HG02981 (cell line): ENCODE measurements around the gene ZNF335.
"Not testable (repeated sequence)": the region's sequence is repeated elsewhere in the genome, so short reads cannot be mapped to it uniquely, and the experiment has no call there.

Source experiments
- ATAC-seq: cut with Tn5 transposase; IDR thresholded peaks from one replicate; pipeline ENCODE4 v1.9.1; 2021; ENCODE audit warnings: mild to moderate bottlenecking, moderate library complexity; ENCODE audit not compliant: unreplicated experiment

The ZNF335 gene

DNA sequence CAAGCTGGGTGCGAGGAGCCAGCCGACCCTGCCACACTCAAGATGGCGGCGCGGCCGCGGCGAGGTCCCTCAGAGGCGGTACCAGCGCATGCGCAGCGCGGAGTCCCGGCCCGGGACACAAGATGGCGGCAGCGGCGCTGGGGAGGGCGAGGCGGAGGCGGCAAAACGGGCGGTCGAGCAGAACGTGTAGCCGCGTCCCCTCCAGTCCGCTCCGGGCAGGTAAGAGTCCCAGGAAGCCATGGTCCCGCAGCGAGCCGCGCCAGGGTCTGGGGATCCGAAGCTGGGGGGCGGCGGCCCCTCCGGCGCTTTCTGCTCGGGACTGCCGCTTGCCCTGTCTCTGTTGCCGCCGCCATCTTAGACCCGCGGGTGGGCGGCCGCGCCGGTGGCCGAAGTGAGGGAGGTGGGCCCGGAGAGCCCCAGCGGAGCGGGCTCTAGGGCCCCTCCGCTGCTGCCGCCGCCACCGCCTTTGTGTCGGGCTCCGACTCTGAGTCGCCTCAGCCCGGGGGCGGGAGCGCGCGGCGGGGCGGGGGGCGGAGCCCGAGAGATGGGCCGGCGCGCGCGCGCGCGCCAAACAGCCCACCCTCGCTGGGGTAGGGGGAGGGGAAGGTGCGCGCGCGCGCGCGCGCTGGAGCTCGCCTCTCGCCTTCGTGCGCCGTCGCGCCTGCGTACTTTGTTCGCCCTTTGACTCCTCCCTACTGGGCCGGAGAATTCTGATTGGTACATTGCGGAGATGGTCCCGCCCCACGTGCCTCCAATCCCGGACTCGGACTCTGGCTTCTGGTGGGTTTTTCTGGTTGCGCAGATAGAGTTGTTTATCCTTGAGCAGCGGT lies 37.2 kb downstream of the ZNF335 start, which contains the start of gene PCIF1:
PCIF1 (plus strand) TSS at position 98 of the 830 bp plus-strand sequence. CDS start 4,317 bp downstream, outside the sequence.
- ATAC-seq: peak; percentile 83

DNA sequence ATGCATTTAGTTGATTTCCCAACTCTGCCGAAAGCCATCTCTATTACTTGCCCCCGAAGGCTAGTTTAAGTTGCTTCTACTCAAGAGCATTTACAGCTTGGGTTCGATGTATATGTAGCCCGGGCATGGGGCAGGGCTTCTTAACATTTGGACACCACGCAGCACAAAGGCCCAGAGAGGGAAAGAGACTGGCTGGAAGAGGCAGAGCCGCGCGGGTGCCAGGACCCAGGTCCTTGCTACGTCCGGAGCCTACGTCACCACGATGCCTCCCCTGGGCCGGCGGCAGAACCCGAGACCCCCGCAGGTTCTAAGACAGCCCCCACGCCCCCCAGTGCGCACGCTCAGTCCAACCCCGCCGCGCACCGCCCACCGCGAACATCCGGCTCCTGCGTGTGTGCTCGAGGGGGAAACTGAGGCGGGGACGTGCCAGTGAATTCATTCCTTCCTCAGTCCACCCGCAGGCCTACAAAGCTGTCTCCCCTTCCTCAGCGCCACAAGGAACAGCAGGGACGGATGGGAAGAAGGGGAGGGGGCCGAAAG lies 37.9 kb downstream of the ZNF335 start:
- ATAC-seq: peak; percentile 3

DNA sequence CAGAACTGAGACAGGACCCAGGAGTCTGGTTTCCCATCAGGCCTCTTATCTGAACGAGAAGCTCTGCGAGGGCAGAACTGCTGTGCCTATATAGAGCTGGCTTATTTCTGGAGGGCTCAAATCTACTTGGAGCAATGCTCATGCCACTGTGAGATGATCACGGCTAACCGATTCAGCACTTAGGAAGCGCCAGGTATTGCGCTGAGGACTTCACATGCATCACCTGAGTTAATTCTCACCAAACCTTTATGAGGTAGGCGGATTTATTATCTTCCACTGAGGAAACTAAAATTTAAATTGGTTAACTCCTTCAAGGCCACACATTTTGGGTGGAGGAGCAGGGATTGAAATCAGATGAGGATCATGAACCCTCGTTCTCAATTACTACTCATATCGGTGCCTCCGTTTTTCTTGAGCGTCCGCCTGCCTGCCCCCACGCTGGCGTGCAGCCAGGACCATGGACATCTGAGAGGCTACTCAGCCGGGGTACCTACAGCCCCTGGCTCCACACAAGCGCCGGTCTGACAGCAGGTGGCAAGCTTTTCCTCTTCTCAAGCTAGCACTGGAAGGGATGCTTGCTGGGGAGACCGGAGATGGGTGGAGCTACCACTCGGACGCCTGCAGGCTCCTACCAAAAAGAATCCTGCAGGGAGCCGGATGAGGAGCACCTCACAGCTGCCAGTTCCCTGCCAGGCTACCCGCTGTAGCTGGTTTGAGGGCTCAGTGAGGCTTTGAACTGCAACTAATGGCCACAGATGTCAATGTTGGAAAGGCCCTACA lies 38.5 kb downstream of the ZNF335 start:
- ATAC-seq: no peak

DNA sequence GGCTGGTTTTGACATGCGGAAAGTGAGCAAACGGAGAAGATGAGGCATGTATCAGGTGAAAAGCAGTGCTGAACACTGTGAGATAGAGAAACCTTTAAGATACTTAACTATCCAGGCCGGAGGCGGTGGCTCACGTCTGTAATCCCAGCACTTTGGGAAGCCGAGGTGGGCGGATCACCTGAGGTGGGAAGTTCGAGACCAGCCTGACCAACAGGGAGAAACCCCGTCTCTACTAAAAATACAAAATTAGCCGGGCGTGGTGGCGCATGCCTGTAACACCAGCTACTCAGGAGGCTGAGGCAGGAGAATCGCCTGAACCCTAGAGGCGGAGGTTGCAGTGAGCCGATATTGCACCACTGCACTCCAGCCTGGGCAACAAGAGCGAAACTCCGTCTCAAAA lies 40.3 kb downstream of the ZNF335 start:
- not testable (repeated sequence) for ATAC-seq

DNA sequence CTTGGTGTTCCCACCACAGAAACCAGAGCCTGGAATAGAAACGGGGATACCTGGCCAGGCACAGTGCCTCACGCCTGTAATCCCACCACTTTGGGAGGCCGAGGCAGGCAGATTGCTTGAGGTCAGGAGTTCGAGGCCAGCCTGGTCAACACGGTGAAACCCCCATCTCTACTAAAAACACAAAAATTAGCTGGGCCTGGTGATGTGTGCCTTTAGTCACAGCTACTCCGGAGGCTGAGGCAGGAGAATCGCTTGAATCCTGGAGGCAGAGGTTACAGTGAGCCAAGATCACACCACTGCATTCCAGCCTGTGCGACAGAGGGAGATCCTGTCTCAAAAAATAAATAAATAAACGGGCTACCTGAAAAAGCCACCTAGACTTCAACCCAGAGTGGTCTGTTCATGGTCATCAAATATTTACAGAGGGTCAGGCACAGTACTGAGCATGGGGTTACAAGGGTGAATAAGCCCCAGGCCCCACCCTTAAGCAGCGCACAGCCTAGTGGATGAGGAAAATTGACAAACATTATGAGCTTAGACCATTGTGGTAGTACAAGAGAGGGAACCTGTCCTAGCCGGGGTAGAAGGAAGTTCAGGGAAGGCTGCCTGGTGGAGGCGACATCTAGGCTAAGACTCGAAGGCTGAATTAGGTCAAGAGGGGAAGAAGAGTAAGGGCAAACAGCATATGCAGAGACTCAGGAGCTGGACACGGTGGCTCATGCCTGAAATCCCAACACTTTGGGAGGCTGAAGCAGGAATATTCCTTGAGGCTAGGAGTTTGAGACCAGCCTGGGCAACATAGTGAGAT lies 44.7 kb downstream of the ZNF335 start:
- ATAC-seq: no peak

DNA sequence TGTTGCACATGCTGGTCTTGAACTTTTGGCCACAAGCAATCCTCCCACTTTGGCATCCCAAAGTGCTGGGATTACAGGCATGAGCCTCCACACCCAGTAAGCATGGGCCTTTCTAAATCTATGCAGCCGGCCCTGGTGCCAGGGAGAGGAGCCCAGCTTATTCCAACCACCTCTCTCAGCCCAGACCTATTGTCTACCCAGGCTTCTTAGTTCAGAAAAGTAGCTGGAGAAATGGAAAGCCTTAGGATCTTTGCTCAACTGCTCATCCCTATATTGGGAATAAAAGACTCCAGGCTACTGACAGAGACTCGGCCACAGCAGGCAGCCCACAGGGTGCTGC lies 45.3 kb downstream of the ZNF335 start:
- ATAC-seq: no peak

DNA sequence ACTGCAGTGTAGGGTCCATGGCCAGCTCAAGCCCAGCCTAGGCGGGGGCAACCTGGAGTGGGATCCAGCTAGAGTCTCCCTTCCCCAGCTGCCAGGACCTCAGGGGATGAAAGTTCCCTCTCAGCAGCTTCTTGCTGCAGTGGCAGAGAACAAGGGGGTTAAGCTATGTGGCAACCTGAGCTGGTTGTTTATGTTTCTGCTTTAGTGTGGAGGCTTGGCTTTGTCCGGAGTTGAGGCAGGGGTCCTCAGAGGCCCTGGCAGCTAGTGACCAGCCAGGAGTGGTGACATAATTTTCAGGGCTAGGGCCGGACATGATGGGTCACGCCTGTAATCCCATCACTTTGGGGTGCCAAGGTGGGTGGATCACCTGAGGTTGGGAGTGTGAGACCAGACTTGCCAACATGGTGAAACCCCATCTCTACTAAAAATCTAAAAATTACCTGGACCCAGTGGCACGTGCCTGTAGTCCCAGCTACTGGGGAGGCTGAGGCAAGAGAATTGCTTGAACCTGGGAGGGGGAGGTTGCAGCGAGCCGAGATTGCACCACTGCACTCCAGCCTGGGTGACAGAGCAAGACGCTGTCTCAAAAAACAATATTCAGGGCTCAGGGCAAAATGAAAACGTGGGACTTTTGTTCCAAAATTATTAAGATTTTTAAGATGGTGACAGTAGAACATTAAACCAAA lies 46.0 kb downstream of the ZNF335 start:
- ATAC-seq: no peak

DNA sequence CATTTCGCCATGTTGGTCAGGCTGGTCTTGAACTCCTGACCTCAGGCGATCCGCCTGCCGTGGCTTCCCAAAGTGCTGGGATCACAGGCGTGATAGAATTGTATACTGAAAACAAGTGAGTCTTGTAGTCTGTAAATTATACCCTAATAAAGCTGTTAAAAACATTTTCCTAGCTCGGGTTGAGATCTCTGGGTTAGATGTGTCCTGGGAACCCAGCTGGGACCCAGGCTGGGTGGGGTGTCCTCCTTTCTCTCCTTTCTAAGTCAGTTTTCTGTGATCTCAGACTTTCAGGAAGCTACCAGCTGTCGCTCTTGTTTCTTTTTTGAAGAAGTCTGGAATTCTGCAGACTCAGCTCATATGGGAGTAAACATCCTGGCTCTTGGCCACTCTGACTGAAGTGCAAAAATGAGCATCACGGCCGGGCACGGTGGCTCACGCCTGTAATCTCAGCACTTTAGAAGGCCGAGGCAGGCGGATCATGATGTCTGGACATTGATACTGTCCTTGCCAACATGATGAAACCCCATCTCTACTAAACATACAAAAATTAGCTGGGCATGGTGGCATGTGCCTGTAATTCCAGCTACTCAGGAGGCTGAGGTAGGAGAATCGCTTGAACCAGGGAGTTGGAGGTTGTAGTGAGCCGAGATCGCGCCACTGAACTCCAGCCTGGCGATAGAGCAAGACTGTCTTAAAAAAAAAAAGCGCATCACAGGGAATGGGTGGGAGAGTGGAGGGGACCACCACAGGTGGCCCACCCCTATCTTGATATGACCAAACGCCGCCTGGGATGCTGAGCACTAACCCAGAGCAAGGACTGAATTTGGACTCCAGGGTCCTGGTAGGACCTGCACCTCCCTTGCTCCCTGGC lies 47.4 kb downstream of the ZNF335 start:
- ATAC-seq: no peak

DNA sequence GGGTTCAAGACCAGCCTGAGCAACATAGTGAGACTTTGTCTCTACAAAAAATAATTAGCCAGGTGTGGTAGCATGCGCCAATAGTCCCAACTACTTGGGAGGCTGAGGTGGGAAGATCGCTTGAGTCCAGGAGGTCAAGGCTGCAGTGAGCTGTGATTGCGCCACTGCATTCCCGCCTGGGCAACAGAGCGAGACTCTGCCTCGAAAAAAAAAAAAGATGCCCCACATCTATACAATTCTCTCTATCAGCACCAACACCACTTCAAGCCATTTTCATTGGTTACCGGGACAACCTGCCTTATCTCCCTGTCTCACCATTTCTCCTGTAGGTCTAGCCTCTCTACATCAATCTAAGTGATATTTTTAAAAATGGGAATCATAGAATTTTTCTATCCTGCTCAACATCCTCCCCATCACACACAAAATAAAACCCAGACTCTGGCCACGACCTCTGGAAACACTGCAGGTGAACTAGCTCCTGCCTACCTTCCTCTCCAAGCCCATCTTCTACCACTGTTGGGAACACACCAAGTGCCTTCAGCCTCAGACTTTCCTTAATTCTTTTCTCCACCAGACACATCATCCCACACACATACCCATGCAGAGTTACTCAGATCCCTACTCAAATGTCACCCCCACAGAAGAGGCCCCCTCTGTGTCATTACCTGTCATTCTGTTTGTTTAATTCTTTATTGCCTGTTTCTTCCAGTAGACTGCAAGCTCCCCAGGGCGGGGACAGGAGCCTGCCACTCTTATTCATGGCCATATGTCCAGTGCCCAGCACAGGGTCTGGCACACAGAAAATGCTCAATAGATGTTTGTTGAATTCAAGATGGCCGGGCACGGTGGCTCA lies 50.4 kb downstream of the ZNF335 start:
- no peak for ATAC-seq

DNA sequence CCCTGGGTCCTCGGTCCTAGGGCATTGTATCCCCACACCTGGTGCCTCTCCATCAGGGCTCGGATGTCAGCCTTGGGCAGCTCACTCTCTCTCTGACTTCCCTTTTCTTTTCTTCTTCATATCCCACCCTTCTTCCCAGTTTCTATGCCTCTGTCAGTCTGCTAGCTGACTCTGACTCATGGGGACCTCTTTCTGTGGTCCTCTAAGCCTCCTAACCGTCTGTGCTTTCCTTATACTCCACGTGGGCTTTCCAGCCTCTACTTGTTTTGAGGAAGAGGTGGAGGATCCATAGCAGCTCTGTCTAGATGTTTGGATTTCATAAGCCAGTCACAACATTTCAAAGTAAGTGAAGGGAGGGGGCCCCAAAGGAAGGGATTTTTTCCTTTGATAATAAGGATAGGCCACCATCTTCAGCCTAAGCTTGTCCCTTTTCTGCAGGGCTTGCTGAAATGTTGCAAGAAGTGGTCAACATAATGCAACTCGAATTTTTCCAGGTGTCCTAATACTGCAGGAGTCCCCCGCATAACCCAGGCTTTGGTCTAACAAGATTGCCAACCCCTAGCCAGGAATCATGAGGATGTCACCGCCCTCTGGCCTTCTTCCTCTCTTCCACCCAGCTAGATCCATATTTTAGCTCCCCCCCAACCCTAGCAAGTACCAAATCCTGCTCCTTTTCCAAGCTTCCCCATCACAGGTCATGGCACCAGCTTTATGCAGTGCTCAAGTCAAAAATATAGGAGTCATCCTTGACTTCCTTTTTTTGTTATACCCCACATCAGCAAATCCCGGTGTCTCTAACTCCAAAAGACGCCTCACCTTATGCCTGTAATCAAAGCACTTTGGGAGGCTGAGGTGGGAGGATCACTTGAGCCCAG lies 51.3 kb downstream of the ZNF335 start:
- ATAC-seq: no peak

DNA sequence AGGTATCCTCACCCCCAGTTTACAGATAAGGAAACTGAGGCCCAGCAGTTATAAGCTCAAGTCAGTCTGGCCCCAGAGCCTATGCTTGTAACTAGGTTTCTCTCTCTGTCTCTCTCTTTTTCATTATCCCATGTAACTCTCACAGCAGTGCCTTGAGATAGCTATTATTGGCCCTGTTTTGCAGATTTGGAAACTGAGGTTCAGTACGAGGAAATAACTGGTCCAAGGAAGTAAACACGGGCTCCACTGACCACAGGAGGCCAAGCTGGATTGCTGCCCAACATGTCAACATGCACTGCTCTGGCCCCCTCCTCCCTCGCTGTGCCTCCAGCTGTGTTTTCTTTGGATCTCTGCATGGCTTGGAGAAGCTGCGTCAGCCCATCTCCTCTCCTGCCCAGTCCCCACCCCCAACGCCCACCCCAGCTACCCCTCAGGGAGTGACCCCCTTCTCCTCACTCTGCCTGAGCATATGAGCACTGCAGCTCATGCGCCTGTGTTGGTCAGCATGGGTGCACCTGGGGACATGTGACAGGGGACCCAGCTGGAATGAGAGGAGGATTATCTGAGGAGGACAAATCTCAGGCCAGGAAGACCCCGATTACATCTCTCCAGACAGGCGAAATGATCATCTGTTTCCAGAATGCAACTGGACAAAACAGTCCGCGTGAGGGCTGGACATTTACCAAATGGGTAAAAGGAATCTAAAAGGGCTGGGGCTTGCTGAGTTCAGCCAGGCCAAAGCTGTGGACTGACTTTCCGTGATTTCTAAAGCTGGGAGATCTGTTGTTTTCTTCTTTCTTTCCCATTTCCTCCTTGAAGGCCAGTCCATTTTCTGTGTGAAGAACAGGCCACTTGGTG lies 52.2 kb downstream of the ZNF335 start:
- no peak for ATAC-seq

DNA sequence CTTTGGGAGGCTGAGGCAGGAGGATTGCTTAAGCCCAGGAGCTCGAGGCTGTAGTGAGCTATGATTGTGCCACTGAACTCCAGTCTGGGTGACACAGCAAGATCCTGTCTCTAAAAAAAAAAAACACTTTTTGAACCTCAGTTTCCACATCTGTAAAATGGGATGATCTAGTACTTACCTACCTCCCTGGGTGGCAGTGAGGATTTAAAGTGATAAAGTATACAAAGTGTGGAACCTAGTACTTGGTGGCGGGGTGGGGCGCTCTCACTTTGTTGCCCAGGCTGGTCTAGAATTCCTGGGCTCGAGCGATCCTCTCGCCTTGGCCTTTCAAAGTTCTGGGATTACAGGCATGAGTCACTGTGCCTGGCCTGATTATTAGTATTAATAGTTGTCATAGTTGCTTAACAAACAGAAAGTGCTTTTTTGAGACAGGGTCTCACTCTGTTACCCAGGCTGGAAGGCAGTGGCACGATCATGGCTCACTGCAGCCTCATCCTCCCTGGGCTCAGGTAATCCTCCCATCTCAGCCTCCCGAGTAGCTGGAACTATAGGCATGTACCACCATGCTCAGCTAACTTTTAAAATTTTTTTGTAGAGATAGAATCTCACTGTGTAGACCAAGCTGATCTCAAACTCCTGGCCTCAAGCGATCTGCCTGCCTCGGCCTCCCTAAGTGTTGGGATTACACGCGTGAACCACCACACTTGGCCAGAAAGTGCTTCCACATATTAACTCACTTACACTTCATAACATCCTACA lies 53.0 kb downstream of the ZNF335 start:
- no peak for ATAC-seq

DNA sequence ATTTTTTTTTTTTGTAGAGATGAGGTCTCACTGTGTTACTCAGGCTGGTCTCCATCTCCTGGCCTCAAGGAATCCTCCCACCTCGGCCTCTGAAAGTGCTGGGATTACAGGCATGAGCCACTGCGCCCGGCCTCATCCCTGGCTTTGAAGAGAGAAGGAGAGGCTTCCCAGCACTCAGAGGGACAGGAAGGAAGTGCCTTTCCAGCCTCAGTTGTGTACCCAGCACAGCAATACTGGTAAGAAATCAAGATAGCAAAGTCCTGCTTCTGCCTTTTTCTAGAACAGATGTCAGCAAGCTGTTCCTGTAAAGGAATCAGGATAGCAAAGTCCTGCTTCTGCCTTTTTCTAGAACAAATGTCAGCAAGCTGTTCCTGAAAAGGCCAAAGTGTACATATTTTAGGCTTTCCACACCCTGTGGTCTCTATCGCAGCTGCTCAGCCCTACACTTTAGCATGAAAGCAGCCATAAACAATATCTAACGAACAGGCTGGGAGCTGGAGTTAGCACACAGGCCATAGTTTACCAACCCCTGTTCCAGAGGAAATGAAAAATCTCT lies 53.7 kb downstream of the ZNF335 start:
- ATAC-seq: no peak

DNA sequence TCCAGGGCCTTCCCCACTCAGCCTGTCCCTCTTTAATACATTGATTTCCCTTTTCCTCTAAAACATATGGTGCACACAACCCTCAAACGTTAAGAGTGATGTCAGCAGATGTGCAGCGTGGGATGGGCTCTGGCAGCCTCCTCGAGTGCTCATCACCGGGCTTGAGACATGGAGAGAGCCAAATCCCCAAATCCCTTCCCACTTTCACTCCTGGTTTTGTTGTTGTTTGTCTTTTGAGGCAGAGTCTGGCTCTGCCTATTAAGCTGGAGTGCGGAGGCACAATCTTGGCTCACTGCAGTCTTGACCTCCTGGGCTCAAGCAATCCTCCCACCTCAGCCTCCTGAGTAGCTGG lies 54.2 kb downstream of the ZNF335 start:
- no peak for ATAC-seq

DNA sequence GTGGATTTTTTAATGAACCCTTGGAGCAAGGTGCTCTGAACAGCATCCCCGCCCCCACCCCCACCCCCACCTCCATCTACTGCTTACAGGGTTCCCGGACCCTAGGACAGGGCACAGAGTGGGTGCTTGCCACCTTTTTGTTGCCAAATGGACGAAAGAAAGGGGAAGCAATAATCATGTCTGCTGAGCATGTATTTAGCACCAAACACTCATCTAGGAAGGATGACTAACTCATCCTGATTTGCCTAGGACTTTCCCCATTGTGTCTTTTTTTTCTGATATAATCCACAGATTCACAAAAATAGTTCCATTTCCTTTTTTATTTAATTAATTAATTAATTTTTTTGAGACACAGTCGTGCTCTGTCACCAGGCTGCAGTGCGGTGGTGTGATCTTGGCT lies 58.9 kb downstream of the ZNF335 start:
- no peak for ATAC-seq

DNA sequence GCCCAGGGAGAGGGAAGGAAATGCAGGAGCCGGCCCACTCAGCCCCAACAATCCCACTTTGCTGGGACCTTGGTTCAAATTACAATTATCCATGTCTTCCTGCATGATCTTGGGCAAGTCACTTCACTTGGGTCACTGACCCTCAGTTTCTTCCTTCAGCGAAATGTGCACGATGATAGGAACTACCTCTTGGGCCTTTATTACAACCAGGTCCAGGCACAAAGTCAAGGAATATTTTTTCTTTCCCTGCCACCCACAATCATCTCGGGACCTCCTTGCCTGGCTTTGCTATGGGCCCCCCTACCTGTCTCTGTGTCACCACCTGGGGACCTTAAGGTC lies 59.7 kb downstream of the ZNF335 start:
- ATAC-seq: no peak
